Measurements from ENCODE around the gene P2RX7.

DNA sequence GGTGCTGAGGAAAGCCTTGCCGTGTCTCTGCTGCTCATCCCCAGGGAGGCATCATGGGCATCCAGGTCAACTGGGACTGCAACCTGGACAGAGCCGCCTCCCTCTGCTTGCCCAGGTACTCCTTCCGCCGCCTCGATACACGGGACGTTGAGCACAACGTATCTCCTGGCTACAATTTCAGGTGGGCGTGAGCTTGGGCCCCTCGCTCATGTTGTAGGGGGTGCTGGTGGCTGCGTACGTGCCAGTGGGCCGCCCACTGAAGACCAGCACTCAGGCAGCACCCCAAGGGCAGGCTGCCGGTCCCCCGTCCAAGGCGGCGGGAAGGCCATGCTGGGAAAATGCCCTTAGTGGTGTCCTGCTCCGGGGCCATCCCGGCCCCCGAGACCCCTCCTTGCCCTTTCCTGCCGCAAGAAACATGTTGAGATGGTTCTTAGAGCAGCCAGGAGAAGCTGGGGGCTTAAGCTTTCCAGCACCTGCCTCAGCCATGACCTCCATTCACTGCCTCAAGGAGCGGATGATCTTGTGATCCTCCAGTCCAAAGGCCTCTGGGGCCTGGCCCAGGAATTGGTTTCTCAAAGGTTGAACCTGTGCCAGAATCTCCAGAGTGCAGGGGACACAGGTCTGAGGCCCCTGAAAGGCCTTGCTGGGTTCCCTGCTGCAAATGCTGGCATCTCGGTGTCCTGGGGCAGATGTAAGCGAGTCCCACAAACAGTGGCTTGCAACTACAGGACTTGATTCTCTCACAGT is 96.4 kb downstream of the P2RX7 start:
- TF ChIP-seq, protein P1, sequence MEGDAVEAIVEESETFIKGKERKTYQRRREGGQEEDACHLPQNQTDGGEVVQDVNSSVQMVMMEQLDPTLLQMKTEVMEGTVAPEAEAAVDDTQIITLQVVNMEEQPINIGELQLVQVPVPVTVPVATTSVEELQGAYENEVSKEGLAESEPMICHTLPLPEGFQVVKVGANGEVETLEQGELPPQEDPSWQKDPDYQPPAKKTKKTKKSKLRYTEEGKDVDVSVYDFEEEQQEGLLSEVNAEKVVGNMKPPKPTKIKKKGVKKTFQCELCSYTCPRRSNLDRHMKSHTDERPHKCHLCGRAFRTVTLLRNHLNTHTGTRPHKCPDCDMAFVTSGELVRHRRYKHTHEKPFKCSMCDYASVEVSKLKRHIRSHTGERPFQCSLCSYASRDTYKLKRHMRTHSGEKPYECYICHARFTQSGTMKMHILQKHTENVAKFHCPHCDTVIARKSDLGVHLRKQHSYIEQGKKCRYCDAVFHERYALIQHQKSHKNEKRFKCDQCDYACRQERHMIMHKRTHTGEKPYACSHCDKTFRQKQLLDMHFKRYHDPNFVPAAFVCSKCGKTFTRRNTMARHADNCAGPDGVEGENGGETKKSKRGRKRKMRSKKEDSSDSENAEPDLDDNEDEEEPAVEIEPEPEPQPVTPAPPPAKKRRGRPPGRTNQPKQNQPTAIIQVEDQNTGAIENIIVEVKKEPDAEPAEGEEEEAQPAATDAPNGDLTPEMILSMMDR (IDR thresholded peaks at IDR 0.05) = no peak
- no peak for TF ChIP-seq POLR2AphosphoS5 (IDR thresholded peaks at IDR 0.05; ENCODE audit: low read depth, low read length)
- TF ChIP-seq, protein P2, sequence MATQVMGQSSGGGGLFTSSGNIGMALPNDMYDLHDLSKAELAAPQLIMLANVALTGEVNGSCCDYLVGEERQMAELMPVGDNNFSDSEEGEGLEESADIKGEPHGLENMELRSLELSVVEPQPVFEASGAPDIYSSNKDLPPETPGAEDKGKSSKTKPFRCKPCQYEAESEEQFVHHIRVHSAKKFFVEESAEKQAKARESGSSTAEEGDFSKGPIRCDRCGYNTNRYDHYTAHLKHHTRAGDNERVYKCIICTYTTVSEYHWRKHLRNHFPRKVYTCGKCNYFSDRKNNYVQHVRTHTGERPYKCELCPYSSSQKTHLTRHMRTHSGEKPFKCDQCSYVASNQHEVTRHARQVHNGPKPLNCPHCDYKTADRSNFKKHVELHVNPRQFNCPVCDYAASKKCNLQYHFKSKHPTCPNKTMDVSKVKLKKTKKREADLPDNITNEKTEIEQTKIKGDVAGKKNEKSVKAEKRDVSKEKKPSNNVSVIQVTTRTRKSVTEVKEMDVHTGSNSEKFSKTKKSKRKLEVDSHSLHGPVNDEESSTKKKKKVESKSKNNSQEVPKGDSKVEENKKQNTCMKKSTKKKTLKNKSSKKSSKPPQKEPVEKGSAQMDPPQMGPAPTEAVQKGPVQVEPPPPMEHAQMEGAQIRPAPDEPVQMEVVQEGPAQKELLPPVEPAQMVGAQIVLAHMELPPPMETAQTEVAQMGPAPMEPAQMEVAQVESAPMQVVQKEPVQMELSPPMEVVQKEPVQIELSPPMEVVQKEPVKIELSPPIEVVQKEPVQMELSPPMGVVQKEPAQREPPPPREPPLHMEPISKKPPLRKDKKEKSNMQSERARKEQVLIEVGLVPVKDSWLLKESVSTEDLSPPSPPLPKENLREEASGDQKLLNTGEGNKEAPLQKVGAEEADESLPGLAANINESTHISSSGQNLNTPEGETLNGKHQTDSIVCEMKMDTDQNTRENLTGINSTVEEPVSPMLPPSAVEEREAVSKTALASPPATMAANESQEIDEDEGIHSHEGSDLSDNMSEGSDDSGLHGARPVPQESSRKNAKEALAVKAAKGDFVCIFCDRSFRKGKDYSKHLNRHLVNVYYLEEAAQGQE (IDR thresholded peaks at IDR 0.05; ENCODE audit: insufficient read depth in 1 of 2, low read depth in 2 of 2, low read length in 1 of 2) = no peak

All from Panc1 (cell line).